Fibroblast of lung (primary cell): ENCODE measurements around the gene HOXC12.

Experiments
- CTCF ChIP-seq, 2 donors: IDR thresholded peaks in 1 of 2; conservative IDR thresholded peaks in 1 of 2; 1 replicate in 1 of 2; 2 replicates in 1 of 2; pipeline ENCODE4 v1.5.1; 2011 to 2012; ENCODE audit warnings: low read length in 2 of 2, control low read depth in 1 of 2, inconsistent platforms in 1 of 2, low read depth in 1 of 2, mild to moderate bottlenecking in 1 of 2
- EZH2 ChIP-seq: IDR thresholded peaks from 2 replicates; pipeline ENCODE4 v1.5.1; 2012; ENCODE audit warnings: low read length, control low read depth, mild to moderate bottlenecking; ENCODE audit errors: missing control alignments

DNA sequence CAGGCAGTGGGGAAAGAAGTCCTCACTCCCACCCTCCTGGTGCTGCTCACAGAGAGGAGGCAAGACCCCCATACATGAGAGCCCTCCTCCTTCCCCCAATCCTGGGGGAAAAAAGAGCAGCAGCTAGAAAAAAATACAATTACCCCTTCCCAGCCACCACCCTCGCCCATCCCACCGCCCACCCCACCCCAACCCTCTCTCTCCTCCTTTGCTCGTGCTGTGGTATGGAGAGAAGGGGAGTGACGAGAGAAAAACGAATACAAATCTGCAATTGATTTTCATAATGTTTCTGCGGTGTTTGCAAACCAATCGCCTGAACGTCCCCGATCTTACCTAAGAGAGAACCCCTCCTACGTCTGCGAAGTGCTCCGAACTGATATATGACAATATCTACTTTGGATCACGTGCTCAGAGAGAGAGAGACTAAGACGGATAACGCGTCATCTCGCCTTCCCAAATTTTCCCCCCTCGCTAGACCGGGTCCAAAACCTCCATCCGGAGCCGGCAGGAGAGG, 18.1 kb downstream of the HOXC12 start, which contains the start of gene HOXC11:
- TF ChIP-seq CTCF (conservative IDR thresholded peaks at IDR 0.05 in 1 of 2, IDR thresholded peaks at IDR 0.05 in 1 of 2; ENCODE audit: low read depth in 1 of 2, low read length in 2 of 2) (no peak), EZH2 (no peak)
